Peyer's patch (tissue), 4 donors: Measurements from ENCODE around the gene GCAT.

Experiments
- CTCF ChIP-seq, 6 experiments: fragments of 450-650 bp in 4 of 6; fragments of 200-600 bp in 2 of 6; sonication (generic) in 1 of 6; IDR thresholded peaks; one replicate each; pipeline ENCODE4 v1.5.1; 2017 to 2019; ENCODE audit warnings: antibody characterized with exemption in 6 of 6, mild to moderate bottlenecking in 3 of 6, moderate library complexity in 1 of 6
- POLR2A ChIP-seq, 2 donors: fragments of 450-650 bp; IDR thresholded peaks; one replicate each; pipeline ENCODE4 v1.5.1; 2017; ENCODE audit warnings: antibody characterized with exemption in 2 of 2, mild to moderate bottlenecking in 2 of 2, moderate library complexity in 2 of 2

GRCh38 chr22:37801946-37802309 lies 5.8 kb upstream of the GCAT start:
- no peak for TF ChIP-seq CTCF (IDR thresholded peaks at IDR 0.05)
- no peak for TF ChIP-seq POLR2A (IDR thresholded peaks at IDR 0.05)
